Lung (tissue), 12 donors: ENCODE measurements around the gene OR9A4. TPM values are rescaled to one million over a fixed set of nuclear protein-coding genes. Genes with fewer than 3 reads are reported as not detected.

Experiments used
- ATAC-seq: fragments of 200-7000 bp; cut with Tn5 transposase; one replicate; pipeline ENCODE4 v1.9.1; 2020; ENCODE audit warnings: moderate number of reproducible peaks; ENCODE audit not compliant: insufficient read depth, low FRiP score
- DNase-seq, 3 donors: peaks; one replicate each; pipeline ENCODE4 v3.0.0-alpha.2; 2013 to 2017
- H3K27ac ChIP-seq, 2 donors: one replicate each; pipeline ENCODE4 v1.5.1; 2013; ENCODE audit warnings: mild to moderate bottlenecking in 2 of 2, moderate library complexity in 2 of 2, control low read depth in 1 of 2, inconsistent platforms in 1 of 2, low read depth in 1 of 2, low read length in 1 of 2
- H3K27me3 ChIP-seq, 3 donors: one replicate each; pipeline ENCODE4 v1.5.1; 2013; ENCODE audit warnings: low read length in 2 of 3; ENCODE audit not compliant: control insufficient read depth in 3 of 3, insufficient read depth in 3 of 3
- H3K36me3 ChIP-seq, 4 donors: one replicate each; pipeline ENCODE4 v1.5.1; 2013; ENCODE audit warnings: low read length in 4 of 4, mild to moderate bottlenecking in 1 of 4, moderate library complexity in 1 of 4; ENCODE audit not compliant: control insufficient read depth in 4 of 4, insufficient read depth in 4 of 4
- H3K4me1 ChIP-seq, 5 donors: one replicate each; pipeline ENCODE4 v1.5.1; 2013; ENCODE audit warnings: low read length in 5 of 5, mild to moderate bottlenecking in 2 of 5, moderate library complexity in 1 of 5; ENCODE audit not compliant: control insufficient read depth in 5 of 5, insufficient read depth in 5 of 5
- H3K4me3 ChIP-seq: one replicate; pipeline ENCODE4 v1.5.1; 2013; ENCODE audit warnings: mild to moderate bottlenecking, control low read depth, moderate library complexity
- H3K9ac ChIP-seq, 2 donors: one replicate each; pipeline ENCODE4 v1.5.1; 2013; ENCODE audit warnings: low read length in 2 of 2, control low read depth in 1 of 2; ENCODE audit not compliant: insufficient read depth in 1 of 2
- H3K9me3 ChIP-seq, 4 donors: one replicate each; pipeline ENCODE4 v1.5.1; 2013; ENCODE audit warnings: low read length in 3 of 4, mild to moderate bottlenecking in 1 of 4, moderate library complexity in 1 of 4; ENCODE audit not compliant: control insufficient read depth in 4 of 4, insufficient read depth in 3 of 4
- WGBS, 2 donors: extraction: QIAGEN DNeasy Blood & Tissue Kit; methylation state at CpG; one replicate each; pipeline ENCODE4 v1.1.7; 2013; 5-methylcytosine and 5-hydroxymethylcytosine counted together
- polyA plus RNA-seq, 2 donors: library from polyadenylated mRNA; stranded (reverse); fragments of 200-250 nt; gene quantifications; one replicate each; pipeline ENCODE4 v1.2.1, GENCODE V29; 2013
- total RNA-seq, 2 donors: library from RNA; depleted of rRNA in 1 of 2; stranded (reverse); fragments of >200 nt in 1 of 2; gene quantifications; one replicate each; pipeline ENCODE4 v1.2.1, GENCODE V29; 2014 to 2021
- TF ChIP-seq, protein P1 (sequence below): IDR thresholded peaks from 2 replicates; pipeline ENCODE4 v1.5.1; 2012; ENCODE audit warnings: mild to moderate bottlenecking; ENCODE audit errors: control extremely low read depth, extremely low read depth
- donor health status: control.
- donor health status: control.
- donor health status: Bipolar disorder and iron deficiency.
- donor health status: healthy.
- donor health status: DM: yes; HTN: yes; CAD: no.

The OR9A4 gene
- total and polyA plus RNA-seq, 4 donors = 0.20 TPM; not detected in 3

DNA sequence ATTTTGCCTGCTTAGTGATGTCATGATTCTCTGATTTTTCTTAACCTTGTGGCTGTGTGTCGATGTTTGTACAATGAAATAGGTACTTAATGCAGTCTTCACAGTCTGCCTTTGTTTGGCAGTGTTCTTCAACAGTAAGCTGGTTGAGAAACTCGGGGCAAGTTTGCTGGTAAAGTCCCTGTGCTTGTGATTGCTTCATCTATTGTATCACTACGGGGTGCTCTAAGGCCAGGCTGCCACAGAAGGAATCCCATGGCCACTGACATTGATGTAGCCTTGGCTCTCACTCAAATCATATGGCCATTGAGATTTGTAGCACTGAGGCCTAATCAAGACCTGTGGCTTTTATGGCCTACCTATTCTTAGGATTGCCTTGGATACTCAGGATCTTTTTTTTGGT, 41.4 kb upstream of the OR9A4 start:
- no peak overlapping the region for H3K4me3 ChIP-seq
- TF ChIP-seq, protein P1, sequence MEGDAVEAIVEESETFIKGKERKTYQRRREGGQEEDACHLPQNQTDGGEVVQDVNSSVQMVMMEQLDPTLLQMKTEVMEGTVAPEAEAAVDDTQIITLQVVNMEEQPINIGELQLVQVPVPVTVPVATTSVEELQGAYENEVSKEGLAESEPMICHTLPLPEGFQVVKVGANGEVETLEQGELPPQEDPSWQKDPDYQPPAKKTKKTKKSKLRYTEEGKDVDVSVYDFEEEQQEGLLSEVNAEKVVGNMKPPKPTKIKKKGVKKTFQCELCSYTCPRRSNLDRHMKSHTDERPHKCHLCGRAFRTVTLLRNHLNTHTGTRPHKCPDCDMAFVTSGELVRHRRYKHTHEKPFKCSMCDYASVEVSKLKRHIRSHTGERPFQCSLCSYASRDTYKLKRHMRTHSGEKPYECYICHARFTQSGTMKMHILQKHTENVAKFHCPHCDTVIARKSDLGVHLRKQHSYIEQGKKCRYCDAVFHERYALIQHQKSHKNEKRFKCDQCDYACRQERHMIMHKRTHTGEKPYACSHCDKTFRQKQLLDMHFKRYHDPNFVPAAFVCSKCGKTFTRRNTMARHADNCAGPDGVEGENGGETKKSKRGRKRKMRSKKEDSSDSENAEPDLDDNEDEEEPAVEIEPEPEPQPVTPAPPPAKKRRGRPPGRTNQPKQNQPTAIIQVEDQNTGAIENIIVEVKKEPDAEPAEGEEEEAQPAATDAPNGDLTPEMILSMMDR = no peak
- no peaks in the 10 kb centered on the region for H3K27me3 ChIP-seq
- H3K9ac ChIP-seq = no peak overlapping the region
- H3K9me3 ChIP-seq = peaks cover 0 to 6% (median under 1%) of the 10 kb centered on the region in 4 donors
- DNase-seq = no peak
- no peaks in the 10 kb centered on the region for H3K4me1 ChIP-seq
- H3K27ac ChIP-seq = no peak overlapping the region
- WGBS, 2 donors = 28 to 41% methylated on average over 3 of the region's 3 CpGs
- no peaks in the 10 kb centered on the region for H3K36me3 ChIP-seq
- no peak for ATAC-seq

DNA sequence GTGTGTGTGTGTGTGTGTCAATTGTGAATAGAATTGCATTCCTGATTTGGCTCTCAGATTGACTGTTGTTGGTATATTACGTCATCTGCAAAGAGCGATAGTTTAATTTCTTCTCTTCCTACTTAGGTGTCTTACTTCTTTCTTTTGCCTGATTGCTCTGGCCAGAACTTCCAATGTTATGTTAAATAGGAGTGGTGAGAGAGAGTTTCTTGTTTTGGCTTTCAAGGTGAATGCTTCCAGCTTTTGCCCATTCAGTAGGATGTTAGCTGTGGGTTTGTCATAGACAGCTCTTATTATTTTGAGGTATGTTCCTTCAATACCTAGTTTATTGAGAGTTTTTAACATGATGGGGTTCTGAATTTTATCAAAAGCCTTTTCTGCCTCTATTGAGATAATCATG, 40.7 kb upstream of the OR9A4 start:
- Histone ChIP-seq H3K9me3 (peaks cover 0 to 6% (median 0%) of the 10 kb centered on the region in 4 donors), H3K4me3 (no peak overlapping the region), H3K36me3 (no peaks in the 10 kb centered on the region), H3K9ac (no peak overlapping the region), H3K27me3 (no peaks in the 10 kb centered on the region), H3K4me1 (no peaks in the 10 kb centered on the region), H3K27ac (no peak overlapping the region)
- ATAC-seq (no peak), DNase-seq (no peak)
- 46 to 75% methylated on average over 2 of the region's 2 CpGs for WGBS, 2 donors
- TF ChIP-seq, protein P1 = no peak

DNA sequence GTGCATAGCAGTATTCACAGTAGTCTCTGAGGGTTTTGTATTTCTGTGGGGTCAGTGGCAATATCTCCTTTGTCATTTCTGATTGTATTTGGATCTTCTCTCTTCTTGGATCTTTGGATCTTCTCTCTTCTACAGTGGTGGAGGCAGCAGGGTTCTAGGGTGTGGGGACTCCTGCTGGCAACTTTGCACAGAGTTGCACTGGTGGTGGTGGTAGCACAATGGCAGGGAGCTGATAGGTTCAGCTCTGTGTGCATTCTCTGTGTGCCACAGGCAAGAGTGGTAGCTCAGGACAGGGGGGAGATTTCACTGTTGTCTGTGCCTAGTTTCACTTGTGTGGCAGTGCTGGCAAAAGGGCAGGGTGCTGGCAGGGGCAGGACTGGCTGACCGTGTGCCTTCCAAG, 39.8 kb upstream of the OR9A4 start:
- H3K36me3 ChIP-seq = no peaks in the 10 kb centered on the region
- no peak overlapping the region for H3K9ac ChIP-seq
- no peak overlapping the region for H3K4me3 ChIP-seq
- TF ChIP-seq, protein P1 = no peak
- no peaks in the 10 kb centered on the region for H3K27me3 ChIP-seq
- WGBS, 2 donors = 87 to 88% methylated on average over 1 of the region's 1 CpG
- DNase-seq = no peak
- no peak overlapping the region for H3K27ac ChIP-seq
- H3K9me3 ChIP-seq = peaks cover 0 to 11% (median 0%) of the 10 kb centered on the region in 4 donors
- ATAC-seq = no peak
- no peaks in the 10 kb centered on the region for H3K4me1 ChIP-seq

DNA sequence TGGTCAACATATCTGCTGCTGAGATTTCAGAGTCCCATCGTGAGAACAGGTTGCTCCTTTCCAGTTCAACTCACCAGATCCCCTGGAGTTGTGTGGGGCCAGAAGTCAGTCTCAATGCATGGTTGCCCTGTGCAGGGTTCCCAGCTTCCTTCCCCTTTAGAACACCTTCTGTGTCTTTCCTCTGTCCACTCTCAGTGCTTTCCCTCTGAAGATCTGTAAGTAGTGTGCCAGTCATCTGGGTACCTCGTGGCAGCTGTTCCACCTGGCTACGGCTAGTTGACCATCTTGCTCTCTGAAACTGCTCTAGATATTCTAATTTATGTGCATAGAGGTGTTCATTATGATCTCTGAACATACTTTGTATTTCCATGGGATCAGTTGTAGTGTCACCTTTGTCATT, 38.8 kb upstream of the OR9A4 start:
- Histone ChIP-seq H3K9me3 (peaks cover 0 to 11% (median 0%) of the 10 kb centered on the region in 4 donors), H3K4me3 (no peak overlapping the region), H3K4me1 (no peaks in the 10 kb centered on the region), H3K9ac (no peak overlapping the region), H3K27ac (no peak overlapping the region), H3K27me3 (no peaks in the 10 kb centered on the region), H3K36me3 (no peaks in the 10 kb centered on the region)
- TF ChIP-seq, protein P1 = no peak
- DNase-seq = no peak
- ATAC-seq = no peak
- WGBS, 2 donors = 93 to 94% methylated on average over 3 of the region's 3 CpGs
